ENCODE measurements around the gene ZNF768. TPM values are rescaled to one million over a fixed set of nuclear protein-coding genes. Genes with fewer than 3 reads are reported as not detected.
"Not testable (repeated sequence)": the region's sequence is repeated elsewhere in the genome, so short reads cannot be mapped to it uniquely, and the experiment has no call there.

The ZNF768 gene
- total and polyA plus RNA-seq, 2 of the 13 experiments (the other 11 are each of a cell fraction or from before 2014, with no cell fraction given) = 26.7 to 34.4 TPM

GRCh38 chr16:30540916-30541464, 14.6 kb upstream of the ZNF768 start (continued):
- TF ChIP-seq, protein P1, sequence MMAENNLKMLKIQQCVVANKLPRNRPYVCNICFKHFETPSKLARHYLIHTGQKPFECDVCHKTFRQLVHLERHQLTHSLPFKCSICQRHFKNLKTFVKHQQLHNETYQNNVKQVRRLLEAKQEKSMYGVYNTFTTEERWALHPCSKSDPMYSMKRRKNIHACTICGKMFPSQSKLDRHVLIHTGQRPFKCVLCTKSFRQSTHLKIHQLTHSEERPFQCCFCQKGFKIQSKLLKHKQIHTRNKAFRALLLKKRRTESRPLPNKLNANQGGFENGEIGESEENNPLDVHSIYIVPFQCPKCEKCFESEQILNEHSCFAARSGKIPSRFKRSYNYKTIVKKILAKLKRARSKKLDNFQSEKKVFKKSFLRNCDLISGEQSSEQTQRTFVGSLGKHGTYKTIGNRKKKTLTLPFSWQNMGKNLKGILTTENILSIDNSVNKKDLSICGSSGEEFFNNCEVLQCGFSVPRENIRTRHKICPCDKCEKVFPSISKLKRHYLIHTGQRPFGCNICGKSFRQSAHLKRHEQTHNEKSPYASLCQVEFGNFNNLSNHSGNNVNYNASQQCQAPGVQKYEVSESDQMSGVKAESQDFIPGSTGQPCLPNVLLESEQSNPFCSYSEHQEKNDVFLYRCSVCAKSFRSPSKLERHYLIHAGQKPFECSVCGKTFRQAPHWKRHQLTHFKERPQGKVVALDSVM (CRISPR knock-in tag; IDR thresholded peaks at IDR 0.05) = peak; percentile 100
- TF ChIP-seq ZNF317 (CRISPR knock-in tag; IDR thresholded peaks at IDR 0.05) (peak; percentile 67; the same call in 1 of the 2 replicates), SAFB2 (CRISPR knock-in tag; IDR thresholded peaks at IDR 0.05; ENCODE audit: borderline replicate concordance, low read depth) (peak; percentile 58; the same call in 1 of the 2 replicates), RARA (CRISPR knock-in tag; IDR thresholded peaks at IDR 0.05) (peak; percentile 60), HOXD1 (CRISPR knock-in tag; IDR thresholded peaks at IDR 0.05) (peak; percentile 37; the same call in 1 of the 2 replicates), ZFP82 (CRISPR knock-in tag; IDR thresholded peaks at IDR 0.05; ENCODE audit: borderline replicate concordance) (peak; percentile 73; the same call in 1 of the 2 replicates), KLF16 (CRISPR knock-in tag; IDR thresholded peaks at IDR 0.05) (peak in 1 of 2 experiments; percentile 30; a peak in 1 of 4 replicates), ETV5 (CRISPR knock-in tag; IDR thresholded peaks at IDR 0.05; ENCODE audit: borderline replicate concordance) (peak; percentile 82; the same call in 1 of the 2 replicates), ZNF556 (CRISPR knock-in tag; IDR thresholded peaks at IDR 0.05; ENCODE audit: borderline replicate concordance) (peak; percentile 64; the same call in 1 of the 2 replicates), ZNF121 (CRISPR knock-in tag; IDR thresholded peaks at IDR 0.05) (peak; percentile 99), NONO (CRISPR knock-in tag; conservative IDR thresholded peaks at IDR 0.05) (peak; percentile 88), POLR2G (IDR thresholded peaks at IDR 0.05; ENCODE audit: low read depth, low read length) (peak; percentile 49; the same call in 1 of the 2 replicates), YEATS4 (CRISPR knock-in tag; IDR thresholded peaks at IDR 0.05; ENCODE audit: borderline replicate concordance) (peak; percentile 64; the same call in 1 of the 2 replicates), ZNF446 (CRISPR knock-in tag; IDR thresholded peaks at IDR 0.05) (0 out of 2 replicates have a peak, but pooled peaks have one; percentile 43), ONECUT2 (CRISPR knock-in tag; IDR thresholded peaks at IDR 0.05) (peak; percentile 65), KDM1A (CRISPR knock-in tag; IDR thresholded peaks at IDR 0.05) (peak; percentile 77), ZNF235 (CRISPR knock-in tag; IDR thresholded peaks at IDR 0.05; ENCODE audit: borderline replicate concordance) (peak; percentile 91; the same call in 1 of the 2 replicates), STAG1 (CRISPR knock-in tag; IDR thresholded peaks at IDR 0.05) (peak; percentile 20; the same call in 1 of the 2 replicates), MYC (CRISPR knock-in tag; IDR thresholded peaks at IDR 0.05; ENCODE audit: borderline replicate concordance) (peak; percentile 48; the same call in 1 of the 2 replicates), MED8 (CRISPR knock-in tag; IDR thresholded peaks at IDR 0.05; ENCODE audit: insufficient replicate concordance) (peak; percentile 93), ZSCAN29 (CRISPR knock-in tag; conservative IDR thresholded peaks at IDR 0.05) (peak; percentile 86), HOMEZ (CRISPR knock-in tag; IDR thresholded peaks at IDR 0.05; ENCODE audit: low read depth) (peak; percentile 22; the same call in 1 of the 2 replicates), NR2F2 (IDR thresholded peaks at IDR 0.05; ENCODE audit: borderline replicate concordance, low read depth) (peak; percentile 50; the same call in 1 of the 2 replicates), ZNF557 (CRISPR knock-in tag; IDR thresholded peaks at IDR 0.05) (peak; percentile 48), HIVEP1 (CRISPR knock-in tag; IDR thresholded peaks at IDR 0.05) (0 out of 2 replicates have a peak, but pooled peaks have one; percentile 19)
- TF ChIP-seq, protein P2, sequence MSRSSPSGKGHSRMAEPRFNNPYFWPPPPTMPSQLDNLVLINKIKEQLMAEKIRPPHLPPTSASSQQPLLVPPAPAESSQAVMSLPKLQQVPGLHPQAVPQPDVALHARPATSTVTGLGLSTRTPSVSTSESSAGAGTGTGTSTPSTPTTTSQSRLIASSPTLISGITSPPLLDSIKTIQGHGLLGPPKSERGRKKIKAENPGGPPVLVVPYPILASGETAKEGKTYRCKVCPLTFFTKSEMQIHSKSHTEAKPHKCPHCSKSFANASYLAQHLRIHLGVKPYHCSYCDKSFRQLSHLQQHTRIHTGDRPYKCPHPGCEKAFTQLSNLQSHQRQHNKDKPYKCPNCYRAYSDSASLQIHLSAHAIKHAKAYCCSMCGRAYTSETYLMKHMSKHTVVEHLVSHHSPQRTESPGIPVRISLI (CRISPR knock-in tag; IDR thresholded peaks at IDR 0.05; ENCODE audit: borderline replicate concordance) = peak; percentile 92
- TF ChIP-seq NONO (IDR thresholded peaks at IDR 0.05) = not testable (repeated sequence)

Data from HepG2 (cell line).